Astrocyte of the cerebellum (primary cell): Measurements from ENCODE around the gene SLC25A22.
A peak's percentile ranks its signal among the peaks of the same experiment; 100 is the strongest.

ENCODE experiments used
- DNase-seq: peaks from one replicate; pipeline ENCODE4 v3.0.0-alpha.2; 2011; ENCODE audit warnings: low read depth
- H3K4me3 ChIP-seq: 2 replicates; pipeline ENCODE4 v1.5.1; 2011; ENCODE audit warnings: mild to moderate bottlenecking, low read depth, low read length, moderate library complexity
- in situ Hi-C: cut with HindIII; loops from 2 replicates; pipeline ENCODE4 v1.10.0; 2017; ENCODE audit warnings: low sequenced_read_pairs
- TF ChIP-seq, protein P1 (sequence below): IDR thresholded peaks from 2 replicates; pipeline ENCODE4 v1.5.1; 2012; ENCODE audit warnings: low read length, low read depth, moderate library complexity, mild to moderate bottlenecking; ENCODE audit errors: missing control alignments

The SLC25A22 gene

DNA sequence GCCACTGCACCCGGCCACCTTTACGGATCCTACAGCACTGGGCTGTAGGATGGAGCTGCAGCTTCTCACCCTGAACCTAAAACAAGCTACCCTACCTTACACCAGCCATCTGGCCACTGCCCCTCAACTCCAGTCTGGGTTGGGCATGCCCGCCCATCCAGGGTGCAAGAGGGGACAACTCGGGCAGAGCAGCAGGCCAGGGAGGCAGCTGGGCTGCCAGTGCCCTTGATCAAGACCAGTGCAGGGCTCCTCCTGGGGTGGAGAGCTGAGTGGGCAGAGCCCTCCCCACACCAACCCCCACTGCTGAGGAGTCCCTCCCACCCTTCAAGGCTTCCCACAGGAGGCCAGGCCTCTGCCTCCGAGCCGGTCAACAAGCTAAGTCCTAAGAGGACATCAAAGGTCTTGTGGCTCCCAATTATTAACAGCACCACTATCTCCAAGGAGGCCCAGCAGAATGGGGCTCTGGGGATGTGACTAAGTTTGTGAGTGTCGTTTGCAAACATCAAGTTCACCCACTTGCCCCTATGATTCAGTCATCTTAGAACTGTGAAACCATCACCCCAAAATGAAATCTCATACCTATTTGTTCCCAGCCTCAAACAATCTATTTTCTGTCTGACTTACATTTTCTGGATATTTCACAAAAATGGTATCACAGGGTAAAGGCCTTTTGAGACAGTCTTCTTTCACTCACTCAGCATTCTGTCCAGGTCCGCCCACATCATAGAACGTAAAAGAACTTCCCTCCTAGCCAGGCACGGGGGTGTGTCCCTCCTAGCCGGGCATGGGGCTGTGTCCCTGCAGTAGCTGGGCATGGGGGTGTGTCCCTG, 31.8 kb downstream of the SLC25A22 start:
- TF ChIP-seq, protein P1, sequence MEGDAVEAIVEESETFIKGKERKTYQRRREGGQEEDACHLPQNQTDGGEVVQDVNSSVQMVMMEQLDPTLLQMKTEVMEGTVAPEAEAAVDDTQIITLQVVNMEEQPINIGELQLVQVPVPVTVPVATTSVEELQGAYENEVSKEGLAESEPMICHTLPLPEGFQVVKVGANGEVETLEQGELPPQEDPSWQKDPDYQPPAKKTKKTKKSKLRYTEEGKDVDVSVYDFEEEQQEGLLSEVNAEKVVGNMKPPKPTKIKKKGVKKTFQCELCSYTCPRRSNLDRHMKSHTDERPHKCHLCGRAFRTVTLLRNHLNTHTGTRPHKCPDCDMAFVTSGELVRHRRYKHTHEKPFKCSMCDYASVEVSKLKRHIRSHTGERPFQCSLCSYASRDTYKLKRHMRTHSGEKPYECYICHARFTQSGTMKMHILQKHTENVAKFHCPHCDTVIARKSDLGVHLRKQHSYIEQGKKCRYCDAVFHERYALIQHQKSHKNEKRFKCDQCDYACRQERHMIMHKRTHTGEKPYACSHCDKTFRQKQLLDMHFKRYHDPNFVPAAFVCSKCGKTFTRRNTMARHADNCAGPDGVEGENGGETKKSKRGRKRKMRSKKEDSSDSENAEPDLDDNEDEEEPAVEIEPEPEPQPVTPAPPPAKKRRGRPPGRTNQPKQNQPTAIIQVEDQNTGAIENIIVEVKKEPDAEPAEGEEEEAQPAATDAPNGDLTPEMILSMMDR: no peak

DNA sequence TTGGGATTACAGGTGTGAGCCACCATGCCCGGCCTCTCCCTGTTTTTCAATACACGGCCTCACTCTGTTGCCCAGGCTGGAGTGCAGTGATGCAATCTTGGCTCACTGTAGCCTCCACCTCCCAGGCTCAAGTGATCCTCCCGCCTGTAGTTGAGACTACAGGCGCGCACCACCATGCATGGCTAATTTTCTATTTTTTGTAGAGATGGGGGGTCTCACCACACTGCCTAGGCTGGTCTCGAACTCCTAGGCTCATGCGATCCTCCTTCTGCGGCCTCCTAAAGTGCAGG, 32.3 kb downstream of the SLC25A22 start:
- H3K4me3 ChIP-seq: no peak overlapping the region
- TF ChIP-seq, protein P1: no peak
- no peak for DNase-seq
- in situ Hi-C loops: loop anchor here (25.0 kb wide), 1 partner anchor 103 kb away; no protein-coding TSS in a partner anchor

More for the DNA sequence above, 31.8 kb downstream of the SLC25A22 start:
- in situ Hi-C loops: loop anchor here (25.0 kb wide), 1 partner anchor 104 kb away; no protein-coding TSS in a partner anchor
- no peak overlapping the region for H3K4me3 ChIP-seq
- DNase-seq: no peak

DNA sequence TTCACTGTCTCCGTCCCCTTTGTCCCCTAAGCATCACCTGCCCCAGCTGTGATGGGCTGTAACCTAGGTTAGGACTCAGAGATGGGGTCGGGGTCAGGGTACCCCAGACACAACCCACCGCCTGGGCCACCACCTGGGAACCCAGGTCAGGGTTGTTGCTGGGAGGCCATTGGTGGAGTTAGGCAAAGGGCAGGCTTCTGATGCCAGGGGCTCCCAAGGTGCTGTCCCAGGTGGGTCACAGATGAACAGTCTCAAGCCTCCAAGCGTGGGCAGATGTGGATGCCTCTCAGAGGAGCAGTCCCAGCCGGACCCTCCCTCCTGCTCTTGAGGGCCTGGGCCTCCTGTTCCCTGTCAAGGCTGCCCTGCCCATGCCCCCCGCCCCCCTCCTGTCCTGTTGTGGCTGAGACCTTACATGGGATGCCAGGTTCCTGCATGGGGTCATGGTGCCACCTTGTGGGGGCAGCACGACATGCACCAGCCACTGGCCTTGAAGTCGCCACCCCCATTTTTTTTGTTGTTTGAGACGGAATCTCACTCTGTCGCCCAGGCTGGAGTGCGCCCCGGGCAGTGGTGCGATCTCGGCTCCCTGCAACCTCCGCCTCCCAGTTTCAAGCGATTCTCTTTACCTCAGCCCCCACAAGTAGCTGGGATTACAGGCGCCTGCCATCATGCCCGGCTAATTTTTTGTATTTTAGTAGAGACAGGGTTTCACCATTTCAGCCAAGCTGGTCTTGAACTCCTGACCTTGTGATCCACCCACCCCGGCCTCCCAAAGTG, 32.9 kb downstream of the SLC25A22 start:
- TF ChIP-seq, protein P1: peak; percentile 50
- in situ Hi-C loops: loop anchor here (25.0 kb wide), 1 partner anchor 103 kb away; no protein-coding TSS in a partner anchor
- DNase-seq: no peak
- H3K4me3 ChIP-seq: no peak overlapping the region

DNA sequence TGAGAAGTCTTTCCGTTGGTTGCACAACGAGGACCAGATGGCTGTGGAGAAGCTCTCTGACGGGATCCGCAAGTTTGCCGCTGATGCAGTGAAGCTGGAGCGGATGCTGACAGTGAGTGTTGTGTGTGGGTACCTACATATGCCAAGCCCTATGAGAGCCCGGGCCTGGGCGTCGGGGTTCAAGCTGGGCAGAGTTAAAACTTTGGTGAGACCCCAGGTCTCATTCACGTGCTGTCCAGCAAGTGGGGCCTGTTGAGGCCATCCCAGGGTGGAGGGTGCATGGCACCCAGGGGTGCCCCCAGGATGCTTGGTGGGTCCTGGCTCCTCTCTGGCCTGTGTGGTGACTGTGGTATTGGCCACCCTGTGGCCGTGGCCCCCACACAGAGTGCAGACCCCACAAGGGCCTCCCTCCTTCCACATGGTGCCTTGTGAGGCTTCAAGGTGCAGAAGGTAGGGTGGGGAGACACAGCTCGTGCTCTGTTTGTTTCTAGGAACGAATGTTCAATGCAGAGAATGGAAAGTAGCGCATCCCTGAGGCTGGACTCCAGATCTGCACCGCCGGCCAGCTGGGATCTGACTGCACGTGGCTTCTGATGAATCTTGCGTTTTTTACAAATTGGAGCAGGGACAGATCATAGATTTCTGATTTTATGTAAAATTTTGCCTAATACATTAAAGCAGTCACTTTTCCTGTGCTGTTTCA, 33.6 kb downstream of the SLC25A22 start:
- no peak overlapping the region for H3K4me3 ChIP-seq
- DNase-seq: no peak
- TF ChIP-seq, protein P1: no peak
- in situ Hi-C loops: loop anchor here (25.0 kb wide), 1 partner anchor 102 kb away; no protein-coding TSS in a partner anchor

DNA sequence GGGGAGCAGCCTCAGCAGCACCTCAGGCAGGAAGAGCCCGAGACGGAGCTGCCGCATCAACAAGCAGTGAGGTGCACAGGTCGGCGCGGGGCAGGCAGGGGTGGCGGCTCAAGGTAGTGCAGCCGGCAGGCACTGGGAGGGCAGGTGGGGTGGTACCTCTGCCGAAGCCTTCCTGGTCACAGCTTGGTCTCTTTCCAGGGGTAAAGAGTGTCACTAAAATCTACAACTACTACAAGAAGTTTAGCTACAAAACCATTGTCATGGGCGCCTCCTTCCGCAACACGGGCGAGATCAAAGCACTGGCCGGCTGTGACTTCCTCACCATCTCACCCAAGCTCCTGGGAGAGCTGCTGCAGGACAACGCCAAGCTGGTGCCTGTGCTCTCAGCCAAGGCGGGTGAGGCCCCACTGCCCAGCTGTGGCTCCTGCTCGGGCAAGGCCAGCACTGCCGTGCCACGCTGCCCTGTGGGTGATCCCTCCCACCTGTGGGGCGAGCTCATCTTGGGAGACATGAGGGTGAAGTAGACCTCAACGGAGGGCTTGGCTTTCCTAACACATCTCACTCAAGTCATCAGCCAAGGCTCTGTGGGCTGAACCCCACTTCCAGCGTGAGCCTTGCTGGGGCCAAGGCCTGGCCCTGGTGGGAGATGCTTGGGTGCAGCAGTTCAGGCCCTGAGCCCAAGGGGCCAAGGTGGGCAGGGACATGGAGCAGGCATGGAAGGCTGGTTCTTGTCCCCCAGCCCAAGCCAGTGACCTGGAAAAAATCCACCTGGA, 34.3 kb downstream of the SLC25A22 start:
- TF ChIP-seq, protein P1: no peak
- in situ Hi-C loops: loop anchor here (25.0 kb wide), 1 partner anchor 101 kb away; no protein-coding TSS in a partner anchor
- no peak overlapping the region for H3K4me3 ChIP-seq
- DNase-seq: no peak
